A673 (cell line): ENCODE results near the gene ONECUT1.

Experiments used
- EZH2 ChIP-seq: fragments of 200-600 bp; sonication (generic); IDR thresholded peaks from 2 replicates; pipeline ENCODE4 v1.6.1; 2017; ENCODE audit warnings: borderline replicate concordance, low read depth, mild to moderate bottlenecking, mixed read lengths, antibody characterized with exemption, low read length; ENCODE audit not compliant: poor library complexity, severe bottlenecking
- TF ChIP-seq, protein P1 (sequence below): fragments of 300-800, 200-600 bp; sonication (generic); conservative IDR thresholded peaks from 2 replicates; pipeline ENCODE4 v1.5.1; 2017; ENCODE audit warnings: low read depth, mild to moderate bottlenecking, antibody characterized with exemption, low read length, moderate library complexity, mixed read lengths

DNA sequence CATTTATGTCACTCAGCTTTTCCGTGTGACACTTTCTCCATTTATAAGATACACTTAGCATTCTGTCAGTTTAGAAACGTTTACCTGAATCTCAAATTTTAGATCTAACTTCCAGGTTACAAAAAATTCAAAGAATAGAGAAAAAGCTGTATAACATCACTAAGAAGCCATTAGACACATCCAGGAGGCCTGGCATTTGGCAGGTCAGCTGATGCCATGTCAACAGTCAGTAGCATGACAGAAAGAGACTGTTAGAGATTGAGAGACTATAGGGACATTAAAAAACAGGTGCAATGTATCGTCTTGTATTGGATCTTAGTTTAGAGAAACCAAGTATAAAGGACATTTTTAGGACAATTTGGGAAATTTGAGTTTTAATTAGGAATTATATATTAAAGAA lies 57.6 kb downstream of the ONECUT1 start:
- TF ChIP-seq, protein P1, sequence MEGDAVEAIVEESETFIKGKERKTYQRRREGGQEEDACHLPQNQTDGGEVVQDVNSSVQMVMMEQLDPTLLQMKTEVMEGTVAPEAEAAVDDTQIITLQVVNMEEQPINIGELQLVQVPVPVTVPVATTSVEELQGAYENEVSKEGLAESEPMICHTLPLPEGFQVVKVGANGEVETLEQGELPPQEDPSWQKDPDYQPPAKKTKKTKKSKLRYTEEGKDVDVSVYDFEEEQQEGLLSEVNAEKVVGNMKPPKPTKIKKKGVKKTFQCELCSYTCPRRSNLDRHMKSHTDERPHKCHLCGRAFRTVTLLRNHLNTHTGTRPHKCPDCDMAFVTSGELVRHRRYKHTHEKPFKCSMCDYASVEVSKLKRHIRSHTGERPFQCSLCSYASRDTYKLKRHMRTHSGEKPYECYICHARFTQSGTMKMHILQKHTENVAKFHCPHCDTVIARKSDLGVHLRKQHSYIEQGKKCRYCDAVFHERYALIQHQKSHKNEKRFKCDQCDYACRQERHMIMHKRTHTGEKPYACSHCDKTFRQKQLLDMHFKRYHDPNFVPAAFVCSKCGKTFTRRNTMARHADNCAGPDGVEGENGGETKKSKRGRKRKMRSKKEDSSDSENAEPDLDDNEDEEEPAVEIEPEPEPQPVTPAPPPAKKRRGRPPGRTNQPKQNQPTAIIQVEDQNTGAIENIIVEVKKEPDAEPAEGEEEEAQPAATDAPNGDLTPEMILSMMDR, result no peak
- TF ChIP-seq EZH2, result no peak
